Ishikawa (cell line): ENCODE results near the gene MAPK12.

ENCODE experiments used
- CEBPB ChIP-seq: IDR thresholded peaks from 2 replicates; pipeline ENCODE4 v1.6.1; 2012
- CREB1 ChIP-seq: IDR thresholded peaks from 2 replicates; pipeline ENCODE4 v1.6.1; 2012; ENCODE audit warnings: low read depth
- EGR1 ChIP-seq: IDR thresholded peaks from 2 replicates; pipeline ENCODE4 v1.6.1; 2012
- EP300 ChIP-seq: IDR thresholded peaks from 2 replicates; pipeline ENCODE4 v1.6.1; 2012; ENCODE audit warnings: borderline replicate concordance
- FOXM1 ChIP-seq: IDR thresholded peaks from 2 replicates; pipeline ENCODE4 v1.6.1; 2012; ENCODE audit warnings: low read depth, borderline replicate concordance
- MAX ChIP-seq: IDR thresholded peaks from 2 replicates; pipeline ENCODE4 v1.6.1; 2012
- NFIC ChIP-seq: IDR thresholded peaks from 2 replicates; pipeline ENCODE4 v1.6.1; 2012
- RAD21 ChIP-seq: IDR thresholded peaks from 2 replicates; pipeline ENCODE4 v1.6.1; 2012; ENCODE audit warnings: low read depth
- REST ChIP-seq: IDR thresholded peaks from 2 replicates; pipeline ENCODE4 v1.6.1; 2012; ENCODE audit warnings: low read depth, mild to moderate bottlenecking
- TAF1 ChIP-seq: IDR thresholded peaks from 2 replicates; pipeline ENCODE4 v1.6.1; 2012; ENCODE audit warnings: low read depth, mild to moderate bottlenecking
- TCF12 ChIP-seq: IDR thresholded peaks from 2 replicates; pipeline ENCODE4 v1.6.1; 2012; ENCODE audit warnings: low read depth
- TEAD4 ChIP-seq: IDR thresholded peaks from 2 replicates; pipeline ENCODE4 v1.6.1; 2012
- YY1 ChIP-seq: IDR thresholded peaks from 2 replicates; pipeline ENCODE4 v1.6.1; 2012; ENCODE audit warnings: low read depth
- ZBTB7A ChIP-seq: IDR thresholded peaks from 2 replicates; pipeline ENCODE4 v1.6.1; 2012; ENCODE audit warnings: low read depth
- TF ChIP-seq, protein P1 (sequence below): IDR thresholded peaks from 2 replicates; pipeline ENCODE4 v1.6.1; 2012

MAPK12 gene

DNA sequence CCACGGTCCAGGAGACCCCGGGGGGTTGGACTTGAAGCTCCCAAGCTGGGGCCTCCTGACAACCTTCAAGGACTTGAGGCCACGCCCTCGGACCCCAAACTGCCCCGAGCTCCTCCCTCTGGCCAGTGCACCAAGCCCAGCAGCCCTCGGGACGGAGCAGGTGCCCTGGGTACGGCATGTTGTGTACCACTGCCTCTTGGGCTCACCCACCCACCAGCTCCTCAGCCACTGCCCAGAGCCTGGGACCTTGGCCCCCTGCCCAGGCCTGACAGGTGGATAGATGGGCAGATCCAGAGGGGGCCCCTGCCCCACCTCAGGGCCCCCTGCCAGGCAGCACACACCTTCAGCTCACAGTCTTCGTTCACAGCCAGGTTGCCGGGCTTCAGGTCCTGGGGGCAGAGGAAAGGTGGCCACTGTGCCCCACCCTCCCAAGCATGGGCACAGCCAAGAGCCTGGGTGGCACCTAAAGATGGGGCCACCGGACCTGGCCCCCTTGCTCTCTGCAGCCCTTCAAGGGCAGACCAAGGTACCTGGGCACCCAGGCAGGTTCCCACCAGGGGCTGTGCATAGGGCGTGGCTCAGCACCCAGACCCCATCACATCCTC is 5.1 kb downstream of the MAPK12 start:
- TF ChIP-seq, protein P1, sequence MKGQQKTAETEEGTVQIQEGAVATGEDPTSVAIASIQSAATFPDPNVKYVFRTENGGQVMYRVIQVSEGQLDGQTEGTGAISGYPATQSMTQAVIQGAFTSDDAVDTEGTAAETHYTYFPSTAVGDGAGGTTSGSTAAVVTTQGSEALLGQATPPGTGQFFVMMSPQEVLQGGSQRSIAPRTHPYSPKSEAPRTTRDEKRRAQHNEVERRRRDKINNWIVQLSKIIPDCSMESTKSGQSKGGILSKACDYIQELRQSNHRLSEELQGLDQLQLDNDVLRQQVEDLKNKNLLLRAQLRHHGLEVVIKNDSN: no peak
- TF ChIP-seq NFIC (no peak), ZBTB7A (no peak), EP300 (no peak), YY1 (no peak), TCF12 (no peak), CEBPB (no peak), FOXM1 (no peak), TEAD4 (no peak), CREB1 (no peak), EGR1 (no peak), TAF1 (no peak), RAD21 (no peak), MAX (no peak), REST (no peak)

- TF ChIP-seq YY1 (no peak), NFIC (no peak)
Observed at GRCh38 chr22:50255607-50256006, 5.9 kb downstream of the MAPK12 start.

DNA sequence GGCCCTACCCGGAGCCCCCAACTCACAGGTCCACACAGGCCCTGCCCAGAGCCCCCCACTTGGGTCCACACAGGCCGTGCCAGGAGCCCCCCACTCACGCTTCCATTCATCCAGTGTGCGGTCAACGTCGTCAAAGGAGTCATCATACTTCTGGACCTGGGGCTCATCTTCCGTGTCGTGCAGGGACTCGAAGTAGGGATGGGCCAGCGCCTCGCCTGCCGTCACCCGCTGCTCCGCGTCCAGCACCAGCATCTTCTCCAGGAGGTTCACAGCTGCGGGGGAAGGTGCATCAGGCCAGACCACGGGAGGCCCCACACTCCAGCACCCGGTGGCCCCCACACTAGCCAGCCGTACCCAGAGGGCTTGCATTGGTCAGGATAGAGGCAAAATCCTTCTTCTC is 6.4 kb downstream of the MAPK12 start:
- TF ChIP-seq TEAD4 (no peak), CEBPB (no peak), EP300 (no peak), FOXM1 (no peak), MAX (no peak), ZBTB7A (no peak)
- TF ChIP-seq, protein P1: no peak

- TF ChIP-seq EP300 (no peak), FOXM1 (no peak)
Observed at GRCh38 chr22:50253941-50254340, 7.5 kb downstream of the MAPK12 start.

DNA sequence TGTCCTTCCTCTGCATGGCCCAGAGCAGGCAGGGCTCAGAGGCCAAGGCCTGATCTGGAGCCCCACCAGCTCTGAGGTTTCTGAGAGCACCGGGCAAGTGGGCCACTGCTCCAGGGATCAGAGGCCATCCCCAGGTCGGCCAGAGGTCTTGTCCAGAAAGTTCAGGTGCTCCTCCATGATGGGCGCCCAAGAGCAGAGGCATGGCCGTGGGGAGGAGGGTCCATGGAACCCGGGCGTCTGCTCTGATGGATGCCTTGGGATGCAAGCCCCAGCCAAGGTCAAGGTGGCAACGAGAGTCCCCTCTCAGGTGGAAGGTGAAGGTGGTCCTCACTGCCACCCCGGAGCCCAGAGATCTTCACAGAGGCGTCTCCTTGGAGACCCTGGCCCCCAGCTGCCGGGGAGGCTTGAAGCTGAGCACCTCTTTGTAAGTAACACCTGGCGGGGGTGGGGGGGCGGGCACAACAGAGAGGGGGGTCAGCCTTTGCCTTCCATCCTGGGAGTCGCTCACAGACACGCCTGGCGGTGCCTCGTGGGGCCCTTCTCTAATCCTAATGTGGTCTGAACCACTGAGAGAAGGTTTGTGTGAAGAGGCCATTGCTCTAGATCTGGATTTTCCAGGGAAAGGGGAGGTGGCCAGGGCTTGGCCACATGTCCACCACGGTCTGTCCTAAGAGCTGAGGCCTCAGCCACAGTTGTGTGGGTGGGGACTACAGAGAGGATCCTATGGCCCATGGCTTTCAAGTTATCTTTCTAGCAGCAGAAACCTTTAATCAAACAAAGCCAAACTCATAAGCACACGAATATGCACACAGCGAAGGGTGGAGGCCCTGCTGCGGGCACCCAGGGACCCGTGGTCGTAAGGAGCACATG is 8.2 kb downstream of the MAPK12 start:
- TF ChIP-seq EGR1 (no peak), CEBPB (no peak), FOXM1 (no peak), EP300 (no peak), TAF1 (no peak), REST (no peak), TEAD4 (no peak), CREB1 (no peak), YY1 (no peak), TCF12 (no peak), NFIC (no peak), RAD21 (no peak), MAX (no peak), ZBTB7A (no peak)
- TF ChIP-seq, protein P1: no peak
